GM23248 (cell line): ENCODE data around the gene NDFIP2.

Experiments
- EZH2 ChIP-seq: fragments of 200-600 bp; sonication (generic); IDR thresholded peaks from 2 replicates; pipeline ENCODE4 v1.6.1; 2018; ENCODE audit warnings: antibody characterized with exemption, mild to moderate bottlenecking; ENCODE audit not compliant: insufficient read depth, poor library complexity, severe bottlenecking
- EZH2phosphoT487 ChIP-seq: fragments of 200-600 bp; sonication (generic); IDR thresholded peaks from 2 replicates; pipeline ENCODE4 v1.6.1; 2018; ENCODE audit warnings: antibody characterized with exemption, moderate library complexity, mild to moderate bottlenecking, low read depth; ENCODE audit not compliant: insufficient read depth

DNA sequence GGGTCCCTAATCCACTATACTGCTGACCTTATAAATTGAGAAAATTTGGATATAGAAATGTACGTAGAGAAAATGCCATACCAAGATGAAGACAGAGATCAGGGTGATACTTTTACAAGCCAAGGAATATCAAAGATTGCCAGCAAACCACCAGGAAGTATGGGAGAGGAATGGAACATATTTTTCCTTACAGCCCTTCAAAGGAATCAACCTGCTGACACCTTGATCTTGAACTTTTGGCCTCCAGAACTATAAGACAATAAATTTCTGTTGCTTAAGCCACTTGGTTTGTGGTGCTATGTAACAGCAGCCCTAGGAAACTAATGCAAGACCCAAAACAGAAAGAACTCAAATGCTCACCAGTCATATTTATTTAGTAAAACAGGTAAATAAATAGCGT is 10.3 kb upstream of the NDFIP2 start:
- TF ChIP-seq EZH2 = no peak
- TF ChIP-seq EZH2phosphoT487 = no peak
